HCT116 (cell line): ENCODE results near the gene BTBD16. TPM values are rescaled to one million over a fixed set of nuclear protein-coding genes. Genes with fewer than 3 reads are reported as not detected.

Experiments used
- ATAC-seq: fragments of 200-7000 bp; cut with Tn5 transposase; 2 replicates; pipeline ENCODE4 v1.9.1; 2020; ENCODE audit warnings: mild to moderate bottlenecking, moderate library complexity
- BruUV-seq: library from RNA; stranded (reverse); fragments of 400-500 nt; replicated peaks from 2 replicates; lab custom pipeline; 2021; lab: Mats Ljungman, UMichigan
- CTCF ChIA-PET: fragments of 300-600 bp; sonication (Branson Sonifier 250); formaldehyde crosslinking; loops from one replicate; lab custom pipeline; 2021; ENCODE audit warnings: antibody characterized with exemption; lab: Charles Lee
- POLR2A ChIA-PET: fragments of 300-600, 350-600 bp; sonication (Branson Sonifier 250); formaldehyde crosslinking; loops from one replicate; lab custom pipeline; 2021; ENCODE audit warnings: antibody characterized with exemption; lab: Charles Lee
- RAD21 ChIA-PET, 2 experiments: fragments of 300-600 bp; sonication (Branson Sonifier 250); formaldehyde crosslinking; loops; one replicate each; lab custom pipeline; 2023; ENCODE audit warnings: low total read pairs in 2 of 2; ENCODE audit not compliant: uncharacterized antibody in 2 of 2, unreplicated experiment in 2 of 2, low non-redundant PET in 1 of 2; lab: Charles Lee
- DNase-seq: peaks from one replicate; pipeline ENCODE4 v3.0.0-alpha.2; 2010; ENCODE audit warnings: low read depth, low spot score
- H2AFZ ChIP-seq: fragments of 200-600 bp; shearing (Covaris generic), sonication (generic); 2 replicates; pipeline ENCODE4 v1.6.1; 2017; ENCODE audit warnings: low read depth, mixed run types, mixed read lengths, antibody characterized with exemption, low read length; ENCODE audit not compliant: poor library complexity, severe bottlenecking
- H3K27ac ChIP-seq: 2 replicates; pipeline ENCODE4 v1.5.1; 2012; ENCODE audit warnings: low read depth, low read length
- H3K27me3 ChIP-seq: fragments of 200-600 bp; sonication (generic); 2 replicates; pipeline ENCODE4 v1.6.1; 2016; ENCODE audit warnings: mixed run types, low read length, mixed read lengths; ENCODE audit not compliant: insufficient read depth
- H3K36me3 ChIP-seq, 2 experiments: fragments of 200-500 bp in 1 of 2; fragments of 200-600 bp in 1 of 2; sonication (Bioruptor generic) in 1 of 2; sonication (generic) in 1 of 2; 2 replicates each; pipeline versions ENCODE4 v1.5.1 to v1.6.1; 2014 to 2016; ENCODE audit warnings: low read length in 2 of 2, inconsistent platforms in 1 of 2, mixed read lengths in 1 of 2, mixed run types in 1 of 2; ENCODE audit not compliant: insufficient read depth in 2 of 2, control insufficient read depth in 1 of 2
- H3K4me1 ChIP-seq, 2 experiments: fragments of 200-600 bp in 1 of 2; sonication (generic) in 1 of 2; 2 replicates each; pipeline versions ENCODE4 v1.5.1 to v1.6.1; 2012 to 2017; ENCODE audit warnings: low read length in 2 of 2, inconsistent platforms in 1 of 2, mild to moderate bottlenecking in 1 of 2, mixed read lengths in 1 of 2, mixed run types in 1 of 2, moderate library complexity in 1 of 2; ENCODE audit not compliant: insufficient read depth in 2 of 2, control insufficient read depth in 1 of 2
- H3K4me2 ChIP-seq: fragments of 200-600 bp; sonication (generic); 2 replicates; pipeline ENCODE4 v1.6.1; 2017; ENCODE audit warnings: mixed run types, low read length, mixed read lengths
- H3K4me3 ChIP-seq, 2 experiments: fragments of 200-600 bp in 1 of 2; sonication (generic) in 1 of 2; replicated peaks in 1 of 2; 2 replicates each; pipeline ENCODE4 v1.5.1; 2011 to 2016; ENCODE audit warnings: low read length in 2 of 2, control low read depth in 1 of 2, low read depth in 1 of 2, mild to moderate bottlenecking in 1 of 2, mixed read lengths in 1 of 2, mixed run types in 1 of 2
- H3K79me2 ChIP-seq: fragments of 200-600 bp; sonication (generic); 2 replicates; pipeline ENCODE4 v1.6.1; 2017; ENCODE audit warnings: mild to moderate bottlenecking, mixed run types, low read length, moderate library complexity, mixed read lengths; ENCODE audit not compliant: insufficient read depth
- H3K9ac ChIP-seq: fragments of 200-600 bp; sonication (generic); 2 replicates; pipeline ENCODE4 v1.6.1; 2016; ENCODE audit warnings: low read length, mixed read lengths
- H3K9me2 ChIP-seq: fragments of 200-600 bp; sonication (generic), shearing (Covaris generic); 2 replicates; pipeline ENCODE4 v1.6.1; 2017; ENCODE audit warnings: mixed run types, mild to moderate bottlenecking, moderate library complexity; ENCODE audit not compliant: insufficient read depth
- H3K9me3 ChIP-seq, 2 experiments: fragments of 200-500 bp in 1 of 2; fragments of 200-600 bp in 1 of 2; sonication (Bioruptor generic) in 1 of 2; sonication (generic) in 1 of 2; 2 replicates each; pipeline ENCODE4 v1.6.1; 2014 to 2017; ENCODE audit warnings: low read length in 2 of 2, mixed read lengths in 2 of 2, inconsistent platforms in 1 of 2, low read depth in 1 of 2, mild to moderate bottlenecking in 1 of 2, mixed run types in 1 of 2, moderate library complexity in 1 of 2; ENCODE audit not compliant: control insufficient read depth in 1 of 2, insufficient read depth in 1 of 2
- H4K20me1 ChIP-seq: fragments of 200-600 bp; sonication (generic), shearing (Covaris generic); 2 replicates; pipeline ENCODE4 v1.6.1; 2017; ENCODE audit warnings: mixed run types, mild to moderate bottlenecking, moderate library complexity; ENCODE audit not compliant: insufficient read depth
- CBX3 ChIP-seq: IDR thresholded peaks from 2 replicates; pipeline ENCODE4 v1.6.1; 2012; ENCODE audit warnings: low read depth
- CEBPB ChIP-seq: IDR thresholded peaks from 2 replicates; pipeline ENCODE4 v1.6.1; 2012; ENCODE audit warnings: low read depth
- EGR1 ChIP-seq: IDR thresholded peaks from 2 replicates; pipeline ENCODE4 v1.6.1; 2012; ENCODE audit warnings: low read depth
- ELF1 ChIP-seq: IDR thresholded peaks from 2 replicates; pipeline ENCODE4 v1.6.1; 2012; ENCODE audit warnings: low read depth, borderline replicate concordance
- EZH2 ChIP-seq: fragments of 200-600 bp; sonication (generic); IDR thresholded peaks from 2 replicates; pipeline ENCODE4 v1.6.1; 2017; ENCODE audit warnings: antibody characterized with exemption, mixed run types
- EZH2phosphoT487 ChIP-seq: fragments of 200-600 bp; IDR thresholded peaks from 2 replicates; pipeline ENCODE4 v1.6.1; 2018; ENCODE audit warnings: antibody characterized with exemption, borderline replicate concordance
- FOSL1 ChIP-seq: IDR thresholded peaks from 2 replicates; pipeline ENCODE4 v1.6.1; 2012; ENCODE audit warnings: low read depth
- JUND ChIP-seq: IDR thresholded peaks from 2 replicates; pipeline ENCODE4 v1.6.1; 2012
- POLR2A ChIP-seq: IDR thresholded peaks from 2 replicates; pipeline ENCODE4 v1.7.0; 2011; ENCODE audit warnings: borderline replicate concordance; ENCODE audit not compliant: insufficient read depth, insufficient read length; ENCODE audit errors: extremely low read depth
- POLR2AphosphoS5 ChIP-seq: IDR thresholded peaks from 2 replicates; pipeline ENCODE4 v1.6.1; 2011; ENCODE audit warnings: mild to moderate bottlenecking, low read depth, low read length, moderate library complexity
- SIN3A ChIP-seq: IDR thresholded peaks from 2 replicates; pipeline ENCODE4 v1.6.1; 2012; ENCODE audit warnings: low read depth
- SP1 ChIP-seq: IDR thresholded peaks from 2 replicates; pipeline ENCODE4 v1.6.1; 2012; ENCODE audit warnings: low read depth
- SRF ChIP-seq: IDR thresholded peaks from 2 replicates; pipeline ENCODE4 v1.6.1; 2012; ENCODE audit warnings: low read depth
- TCF7L2 ChIP-seq: IDR thresholded peaks from 2 replicates; pipeline ENCODE4 v1.7.0; 2011; ENCODE audit warnings: borderline replicate concordance, inconsistent platforms; ENCODE audit not compliant: insufficient read depth, insufficient read length; ENCODE audit errors: extremely low read depth
- YY1 ChIP-seq: IDR thresholded peaks from 2 replicates; pipeline ENCODE4 v1.6.1; 2011; ENCODE audit warnings: low read length, low read depth, moderate library complexity, mild to moderate bottlenecking; ENCODE audit not compliant: insufficient replicate concordance; ENCODE audit errors: extremely low read depth
- ZFX ChIP-seq: fragments of 450-650 bp; IDR thresholded peaks from 2 replicates; pipeline ENCODE4 v1.6.1; 2017
- intact Hi-C: fragments of 100-400 bp; cut with micrococcal nuclease; formaldehyde crosslinking; loops from 2 replicates; pipeline ENCODE4 v1.10.0; 2022
- total RNA-seq: library from RNA; stranded (reverse); gene quantifications from one replicate; pipeline ENCODE4 v1.2.1, GENCODE V29; 2021; ENCODE audit not compliant: unreplicated experiment
- TF ChIP-seq, protein P1 (sequence below): IDR thresholded peaks from 2 replicates; pipeline ENCODE4 v1.6.1; 2012
- TF ChIP-seq, protein P2 (sequence below): IDR thresholded peaks from 2 replicates; pipeline ENCODE4 v1.6.1; 2012; ENCODE audit warnings: low read depth
- TF ChIP-seq, protein P3 (sequence below), 3 experiments: fragments of 200-600 bp in 1 of 3; sonication (generic) in 1 of 3; IDR thresholded peaks in 2 of 3; conservative IDR thresholded peaks in 1 of 3; 2 replicates each; pipeline ENCODE4 v1.5.1; 2012 to 2017; ENCODE audit warnings: low read depth in 2 of 3, low read length in 2 of 3, antibody characterized with exemption in 1 of 3, borderline replicate concordance in 1 of 3, control low read depth in 1 of 3, mild to moderate bottlenecking in 1 of 3, mixed read lengths in 1 of 3, mixed run types in 1 of 3, moderate library complexity in 1 of 3; ENCODE audit not compliant: insufficient read depth in 1 of 3

BTBD16 gene
- total RNA-seq, 1 experiment from 2014 or later, result 0.27 TPM

DNA sequence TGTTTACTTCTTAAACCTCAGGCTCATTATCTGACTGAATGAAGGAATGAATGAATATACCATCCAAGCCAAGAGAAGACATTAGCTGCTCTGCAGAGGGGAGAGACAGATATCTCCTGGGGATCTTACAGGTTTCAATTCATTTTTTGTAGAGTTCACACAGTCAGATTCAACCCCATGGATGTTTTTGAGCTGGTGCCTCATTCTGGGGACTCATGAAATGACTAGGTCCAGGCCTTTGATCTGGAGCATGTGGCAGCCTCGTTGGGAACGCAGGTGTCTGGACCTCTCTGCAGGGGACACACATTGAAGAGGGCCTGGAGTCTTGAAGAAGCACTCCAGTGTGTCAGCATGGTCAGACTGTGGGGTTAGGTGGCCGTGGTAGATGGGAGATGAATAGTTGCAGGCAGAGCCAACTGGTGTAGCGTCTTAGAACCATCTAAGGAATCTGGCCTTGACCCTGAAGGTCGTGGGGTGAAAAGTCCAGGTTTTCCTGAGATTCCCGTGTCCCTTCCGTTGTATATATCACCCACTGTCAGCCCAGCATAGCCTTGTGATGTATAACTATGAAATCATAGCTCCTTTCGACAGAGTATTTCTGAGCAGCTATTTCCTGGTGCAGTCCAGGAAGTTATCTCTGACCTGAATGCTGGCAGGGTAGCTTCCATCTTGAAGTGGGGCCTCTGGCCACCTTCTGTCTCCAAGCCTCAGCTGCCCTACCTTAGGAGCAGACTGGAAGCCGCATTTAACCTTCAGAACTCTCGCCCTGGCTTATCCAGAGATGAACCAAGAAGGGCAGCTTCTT is 22.3 kb downstream of the BTBD16 start:
- no peak overlapping the region for H3K9ac ChIP-seq
- RAD21 ChIA-PET, result no interaction called here
- no peak for DNase-seq
- no peak overlapping the region for H3K27ac ChIP-seq
- no peak for TF ChIP-seq JUND
- no peak for TF ChIP-seq SP1
- TF ChIP-seq SRF, result no peak
- TF ChIP-seq POLR2A, result no peak
- no peak for TF ChIP-seq EGR1
- no peak for TF ChIP-seq ELF1
- TF ChIP-seq, protein P1, sequence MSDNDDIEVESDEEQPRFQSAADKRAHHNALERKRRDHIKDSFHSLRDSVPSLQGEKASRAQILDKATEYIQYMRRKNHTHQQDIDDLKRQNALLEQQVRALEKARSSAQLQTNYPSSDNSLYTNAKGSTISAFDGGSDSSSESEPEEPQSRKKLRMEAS, result no peak
- TF ChIP-seq POLR2AphosphoS5, result no peak
- TF ChIP-seq EZH2phosphoT487, result no peak
- no peak for TF ChIP-seq ZFX
- TF ChIP-seq, protein P2, sequence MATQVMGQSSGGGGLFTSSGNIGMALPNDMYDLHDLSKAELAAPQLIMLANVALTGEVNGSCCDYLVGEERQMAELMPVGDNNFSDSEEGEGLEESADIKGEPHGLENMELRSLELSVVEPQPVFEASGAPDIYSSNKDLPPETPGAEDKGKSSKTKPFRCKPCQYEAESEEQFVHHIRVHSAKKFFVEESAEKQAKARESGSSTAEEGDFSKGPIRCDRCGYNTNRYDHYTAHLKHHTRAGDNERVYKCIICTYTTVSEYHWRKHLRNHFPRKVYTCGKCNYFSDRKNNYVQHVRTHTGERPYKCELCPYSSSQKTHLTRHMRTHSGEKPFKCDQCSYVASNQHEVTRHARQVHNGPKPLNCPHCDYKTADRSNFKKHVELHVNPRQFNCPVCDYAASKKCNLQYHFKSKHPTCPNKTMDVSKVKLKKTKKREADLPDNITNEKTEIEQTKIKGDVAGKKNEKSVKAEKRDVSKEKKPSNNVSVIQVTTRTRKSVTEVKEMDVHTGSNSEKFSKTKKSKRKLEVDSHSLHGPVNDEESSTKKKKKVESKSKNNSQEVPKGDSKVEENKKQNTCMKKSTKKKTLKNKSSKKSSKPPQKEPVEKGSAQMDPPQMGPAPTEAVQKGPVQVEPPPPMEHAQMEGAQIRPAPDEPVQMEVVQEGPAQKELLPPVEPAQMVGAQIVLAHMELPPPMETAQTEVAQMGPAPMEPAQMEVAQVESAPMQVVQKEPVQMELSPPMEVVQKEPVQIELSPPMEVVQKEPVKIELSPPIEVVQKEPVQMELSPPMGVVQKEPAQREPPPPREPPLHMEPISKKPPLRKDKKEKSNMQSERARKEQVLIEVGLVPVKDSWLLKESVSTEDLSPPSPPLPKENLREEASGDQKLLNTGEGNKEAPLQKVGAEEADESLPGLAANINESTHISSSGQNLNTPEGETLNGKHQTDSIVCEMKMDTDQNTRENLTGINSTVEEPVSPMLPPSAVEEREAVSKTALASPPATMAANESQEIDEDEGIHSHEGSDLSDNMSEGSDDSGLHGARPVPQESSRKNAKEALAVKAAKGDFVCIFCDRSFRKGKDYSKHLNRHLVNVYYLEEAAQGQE, result no peak
- no peak for TF ChIP-seq FOSL1
- no peak for TF ChIP-seq YY1
- TF ChIP-seq EZH2, result no peak
- no peak for TF ChIP-seq CEBPB
- TF ChIP-seq SIN3A, result no peak
- no peak for TF ChIP-seq CBX3
- TF ChIP-seq, protein P3, sequence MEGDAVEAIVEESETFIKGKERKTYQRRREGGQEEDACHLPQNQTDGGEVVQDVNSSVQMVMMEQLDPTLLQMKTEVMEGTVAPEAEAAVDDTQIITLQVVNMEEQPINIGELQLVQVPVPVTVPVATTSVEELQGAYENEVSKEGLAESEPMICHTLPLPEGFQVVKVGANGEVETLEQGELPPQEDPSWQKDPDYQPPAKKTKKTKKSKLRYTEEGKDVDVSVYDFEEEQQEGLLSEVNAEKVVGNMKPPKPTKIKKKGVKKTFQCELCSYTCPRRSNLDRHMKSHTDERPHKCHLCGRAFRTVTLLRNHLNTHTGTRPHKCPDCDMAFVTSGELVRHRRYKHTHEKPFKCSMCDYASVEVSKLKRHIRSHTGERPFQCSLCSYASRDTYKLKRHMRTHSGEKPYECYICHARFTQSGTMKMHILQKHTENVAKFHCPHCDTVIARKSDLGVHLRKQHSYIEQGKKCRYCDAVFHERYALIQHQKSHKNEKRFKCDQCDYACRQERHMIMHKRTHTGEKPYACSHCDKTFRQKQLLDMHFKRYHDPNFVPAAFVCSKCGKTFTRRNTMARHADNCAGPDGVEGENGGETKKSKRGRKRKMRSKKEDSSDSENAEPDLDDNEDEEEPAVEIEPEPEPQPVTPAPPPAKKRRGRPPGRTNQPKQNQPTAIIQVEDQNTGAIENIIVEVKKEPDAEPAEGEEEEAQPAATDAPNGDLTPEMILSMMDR (IDR thresholded peaks at IDR 0.05 in 2 of 3, conservative IDR thresholded peaks at IDR 0.05 in 1 of 3; ENCODE audit: borderline replicate concordance in 1 of 3, insufficient read depth in 1 of 3, low read depth in 2 of 3, low read length in 2 of 3), result no peak
- no peak for TF ChIP-seq TCF7L2
- TF ChIP-seq, all 23 proteins: peak for 0
- H3K4me3 ChIP-seq, result no peak overlapping the region
- no peak overlapping the region for H2AFZ ChIP-seq
- ATAC-seq, result no peak
- no TSS peak for BruUV-seq
- H3K4me2 ChIP-seq, result no peak overlapping the region
- intact Hi-C loops, result no loop called here
- H3K4me1 ChIP-seq, result peaks cover 0 to 21% of the 10 kb centered on the region in 2 experiments; a peak in 1 of 4 replicates
- no peaks in the 10 kb centered on the region for H3K27me3 ChIP-seq
- H3K36me3 ChIP-seq, result no peaks in the 10 kb centered on the region
- no peaks in the 10 kb centered on the region for H4K20me1 ChIP-seq
- H3K79me2 ChIP-seq, result no peaks in the 10 kb centered on the region
- ChIA-PET CTCF (interaction anchor here (0.6 to 1.1 kb wide), 2 partner anchors 142 to 272 kb away, joined by 3 read pairs; no protein-coding TSS in a partner anchor), POLR2A (no interaction called here)
- no peaks in the 10 kb centered on the region for H3K9me3 ChIP-seq
- no peaks in the 10 kb centered on the region for H3K9me2 ChIP-seq
